Glutamatergic neuron (in vitro differentiated cells): ENCODE measurements around the gene CENPO. TPM values are rescaled to one million over a fixed set of nuclear protein-coding genes. Genes with fewer than 3 reads are reported as not detected.
"Not testable (repeated sequence)": the region's sequence is repeated elsewhere in the genome, so short reads cannot be mapped to it uniquely, and the experiment has no call there.

Experiments used
- DNase-seq: peaks from one replicate; pipeline ENCODE4 v3.0.0; 2022
- H3K27ac Mint-ChIP-seq: one replicate; pipeline ENCODE4 v1.8.0; 2020; ENCODE audit warnings: mild to moderate bottlenecking, mixed read lengths, inconsistent platforms; ENCODE audit not compliant: unreplicated experiment
- H3K27me3 Mint-ChIP-seq: one replicate; pipeline ENCODE4 v1.8.0; 2020; ENCODE audit warnings: mild to moderate bottlenecking, moderate library complexity, mixed read lengths, inconsistent platforms; ENCODE audit not compliant: unreplicated experiment
- H3K36me3 Mint-ChIP-seq: one replicate; pipeline ENCODE4 v1.8.0; 2020; ENCODE audit warnings: mild to moderate bottlenecking, mixed read lengths, inconsistent platforms; ENCODE audit not compliant: unreplicated experiment
- H3K4me1 Mint-ChIP-seq: one replicate; pipeline ENCODE4 v1.8.0; 2020; ENCODE audit warnings: mild to moderate bottlenecking, low read depth, mixed read lengths, inconsistent platforms; ENCODE audit not compliant: unreplicated experiment
- H3K4me3 Mint-ChIP-seq: one replicate; pipeline ENCODE4 v1.8.0; 2020; ENCODE audit warnings: mild to moderate bottlenecking, mixed read lengths, inconsistent platforms; ENCODE audit not compliant: unreplicated experiment
- H3K9me3 Mint-ChIP-seq: one replicate; pipeline ENCODE4 v1.8.0; 2020; ENCODE audit warnings: mild to moderate bottlenecking, moderate library complexity, mixed read lengths, inconsistent platforms; ENCODE audit not compliant: unreplicated experiment
- CTCF ChIP-seq: fragments of 200-600 bp; sonication (generic); IDR thresholded peaks from one replicate; pipeline ENCODE4 v1.5.0; 2021; ENCODE audit not compliant: partially characterized antibody, unreplicated experiment
- total RNA-seq: library from RNA; stranded (reverse); fragmentation: NEBNext Ultra II Directional; extraction: Animal tissue kit (Norgen Biotek cat#: 25700); gene quantifications from one replicate; pipeline ENCODE4 v1.2.1, GENCODE V29; 2021; ENCODE audit not compliant: unreplicated experiment

The CENPO gene
- total RNA-seq, 1 donor from 2014 or later = 26.5 TPM

- TF ChIP-seq CTCF = no peak
- no peak for DNase-seq
- Mint-ChIP-seq H3K27me3 (peaks cover 14% of the 10 kb centered on the region), H3K27ac (no peak overlapping the region), H3K4me3 (no peak overlapping the region), H3K9me3 (peaks cover 1% of the 10 kb centered on the region), H3K36me3 (peaks cover 4% of the 10 kb centered on the region), H3K4me1 (peaks cover 9% of the 10 kb centered on the region)
These were observed 4.4 kb downstream of the CENPO start for GRCh38 chr2:24797644-24798043.

GRCh38 chr2:24800487-24800886 lies 7.3 kb downstream of the CENPO start:
- DNase-seq, H3K4me1 Mint-ChIP-seq, H3K27me3 Mint-ChIP-seq, H3K9me3 Mint-ChIP-seq, H3K27ac Mint-ChIP-seq, H3K4me3 Mint-ChIP-seq: not testable (repeated sequence)
- peaks cover 19% of the 10 kb centered on the region for H3K36me3 Mint-ChIP-seq

- not testable (repeated sequence) for H3K27me3 Mint-ChIP-seq, DNase-seq, H3K4me1 Mint-ChIP-seq, H3K27ac Mint-ChIP-seq, H3K9me3 Mint-ChIP-seq, H3K4me3 Mint-ChIP-seq
- H3K36me3 Mint-ChIP-seq = peaks cover 24% of the 10 kb centered on the region
These were observed 12.8 kb downstream of the CENPO start for GRCh38 chr2:24805811-24806660.

GRCh38 chr2:24806661-24807036 lies 13.4 kb downstream of the CENPO start:
- no peak for DNase-seq
- Mint-ChIP-seq H3K4me3 (no peak overlapping the region), H3K27ac (no peak overlapping the region), H3K27me3 (no peaks in the 10 kb centered on the region), H3K4me1 (no peaks in the 10 kb centered on the region), H3K9me3 (peaks cover 6% of the 10 kb centered on the region), H3K36me3 (peaks cover 24% of the 10 kb centered on the region)
- TF ChIP-seq CTCF = no peak

GRCh38 chr2:24809316-24810007 lies 16.2 kb downstream of the CENPO start:
- Mint-ChIP-seq H3K4me1 (no peaks in the 10 kb centered on the region), H3K36me3 (peaks cover 16% of the 10 kb centered on the region), H3K9me3 (peaks cover 6% of the 10 kb centered on the region), H3K4me3 (no peak overlapping the region), H3K27me3 (no peaks in the 10 kb centered on the region), H3K27ac (no peak overlapping the region)
- no peak for TF ChIP-seq CTCF
- no peak for DNase-seq

GRCh38 chr2:24813691-24814137 lies 20.5 kb downstream of the CENPO start:
- DNase-seq = no peak
- Mint-ChIP-seq H3K9me3 (peaks cover 2% of the 10 kb centered on the region), H3K27ac (no peak overlapping the region), H3K36me3 (no peaks in the 10 kb centered on the region), H3K4me3 (no peak overlapping the region), H3K4me1 (no peaks in the 10 kb centered on the region), H3K27me3 (no peaks in the 10 kb centered on the region)
- no peak for TF ChIP-seq CTCF
